B cell (primary cell): Measurements from ENCODE around the gene PGLYRP2. TPM values are rescaled to one million over a fixed set of nuclear protein-coding genes. Genes with fewer than 3 reads are reported as not detected.
A peak's percentile ranks its signal among the peaks of the same experiment; 100 is the strongest.

Experiments used
- ATAC-seq: fragments of 200-7000 bp; cut with Tn5 transposase; one replicate; pipeline ENCODE4 v1.10.0; 2021; ENCODE audit warnings: low read depth, mild to moderate bottlenecking, moderate number of reproducible peaks, moderate library complexity
- CTCF ChIA-PET: fragments of 350-600 bp; sonication (Branson Sonifier 250); formaldehyde crosslinking; loops from one replicate; lab custom pipeline; 2021; ENCODE audit warnings: antibody characterized with exemption, inconsistent platforms; lab: Charles Lee
- POLR2A ChIA-PET: fragments of 350-600 bp; sonication (Branson Sonifier 250); formaldehyde crosslinking; loops from one replicate; lab custom pipeline; 2021; ENCODE audit warnings: antibody characterized with exemption; lab: Charles Lee
- DNase-seq: peaks from one replicate; pipeline ENCODE4 v3.0.0; 2013
- H2AFZ ChIP-seq: 2 replicates; pipeline ENCODE4 v1.6.1; 2012; ENCODE audit warnings: mild to moderate bottlenecking, low read depth, low read length; ENCODE audit not compliant: insufficient read depth, poor library complexity, severe bottlenecking
- H3K27ac ChIP-seq, 2 donors: 1 replicate in 1 of 2; 2 replicates in 1 of 2; pipeline ENCODE4 v1.5.1; 2012 to 2013; ENCODE audit warnings: low read length in 2 of 2, mild to moderate bottlenecking in 2 of 2, moderate library complexity in 1 of 2
- H3K27me3 ChIP-seq, 4 experiments: fragments of 200-600 bp in 1 of 4; sonication (generic) in 1 of 4; replicated peaks in 1 of 4; 1 replicate in 2 of 4; 2 replicates in 2 of 4; pipeline versions ENCODE4 v1.6.1 to v1.7.0; 2013 to 2016; ENCODE audit warnings: low read length in 3 of 4, mild to moderate bottlenecking in 2 of 4, mixed read lengths in 1 of 4, moderate library complexity in 1 of 4; ENCODE audit not compliant: insufficient read depth in 4 of 4, control insufficient read depth in 3 of 4; ENCODE audit errors: control extremely low read depth in 1 of 4
- H3K36me3 ChIP-seq, 2 experiments: replicated peaks in 1 of 2; 1 replicate in 1 of 2; 2 replicates in 1 of 2; pipeline versions ENCODE4 v1.6.1 to v1.7.1; 2013; ENCODE audit warnings: low read length in 1 of 2; ENCODE audit not compliant: insufficient read depth in 2 of 2, control insufficient read depth in 1 of 2; ENCODE audit errors: control extremely low read depth in 1 of 2, extremely low read depth in 1 of 2
- H3K4me1 ChIP-seq, 2 donors: fragments of 200-600 bp in 1 of 2; sonication (generic) in 1 of 2; 1 replicate in 1 of 2; 2 replicates in 1 of 2; pipeline versions ENCODE4 v1.5.1 to v1.6.1; 2013 to 2017; ENCODE audit warnings: low read length in 2 of 2; ENCODE audit not compliant: control insufficient read depth in 2 of 2, insufficient read depth in 2 of 2
- H3K4me2 ChIP-seq: replicated peaks from 2 replicates; pipeline ENCODE3; 2012; ENCODE audit warnings: mild to moderate bottlenecking, low read depth, low read length; ENCODE audit not compliant: poor library complexity, severe bottlenecking
- H3K4me3 ChIP-seq, 5 experiments: fragments of 200-600 bp in 1 of 5; sonication (generic) in 1 of 5; 1 replicate in 3 of 5; 2 replicates in 2 of 5; pipeline versions ENCODE4 v1.5.1 to v1.7.0; 2011 to 2016; ENCODE audit warnings: low read length in 4 of 5, mild to moderate bottlenecking in 4 of 5, low read depth in 2 of 5, control low read depth in 1 of 5, moderate library complexity in 1 of 5; ENCODE audit not compliant: insufficient read depth in 1 of 5; ENCODE audit errors: control extremely low read depth in 1 of 5, extremely low read depth in 1 of 5
- H3K79me2 ChIP-seq: fragments of 200-600 bp; sonication (generic); one replicate; pipeline ENCODE4 v1.6.0; 2016; ENCODE audit warnings: low read length; ENCODE audit not compliant: control insufficient read depth, insufficient read depth
- H3K9ac ChIP-seq: fragments of 200-600 bp; sonication (generic); 2 replicates; pipeline ENCODE4 v1.6.1; 2017; ENCODE audit warnings: mild to moderate bottlenecking, low read length, moderate library complexity
- H3K9me3 ChIP-seq, 3 donors: one replicate each; pipeline versions ENCODE4 v1.6.1 to v1.7.1; 2013; ENCODE audit warnings: low read length in 2 of 3; ENCODE audit not compliant: control insufficient read depth in 2 of 3, insufficient read depth in 1 of 3; ENCODE audit errors: control extremely low read depth in 1 of 3
- H4K20me1 ChIP-seq: 2 replicates; pipeline ENCODE4 v1.6.0; 2012; ENCODE audit warnings: mild to moderate bottlenecking, low read length; ENCODE audit not compliant: insufficient read depth, control insufficient read depth, poor library complexity, severe bottlenecking
- H3K27ac Mint-ChIP-seq: one replicate; pipeline ENCODE4 v1.8.0; 2021; ENCODE audit warnings: mixed read lengths
- H3K27me3 Mint-ChIP-seq: one replicate; pipeline ENCODE4 v1.8.0; 2021; ENCODE audit warnings: mixed read lengths
- H3K4me1 Mint-ChIP-seq: one replicate; pipeline ENCODE4 v1.8.0; 2021; ENCODE audit warnings: mixed read lengths
- H3K4me3 Mint-ChIP-seq: one replicate; pipeline ENCODE4 v1.8.0; 2021; ENCODE audit warnings: mixed read lengths
- H3K9me3 Mint-ChIP-seq: one replicate; pipeline ENCODE4 v1.8.0; 2022; ENCODE audit warnings: mixed read lengths; ENCODE audit not compliant: insufficient read depth
- EZH2 ChIP-seq: IDR thresholded peaks from 2 replicates; pipeline ENCODE4 v1.6.1; 2012; ENCODE audit warnings: borderline replicate concordance, low read depth, mild to moderate bottlenecking, moderate library complexity, low read length; ENCODE audit not compliant: insufficient read depth, poor library complexity, severe bottlenecking
- WGBS: methylation state at CpG from one replicate; pipeline ENCODE4 v1.1.5; 2013; ENCODE audit warnings: missing lambda C conversion rate; ENCODE audit not compliant: insufficient coverage; 5-methylcytosine and 5-hydroxymethylcytosine counted together
- intact Hi-C: fragments of 100-400 bp; cut with micrococcal nuclease; formaldehyde crosslinking; loops from one replicate; pipeline ENCODE4 v1.10.0; 2022
- polyA plus RNA-seq: library from polyadenylated mRNA; depleted of rRNA; stranded (reverse); fragments of >200 nt; gene quantifications from 2 replicates; pipeline ENCODE4 v1.2.3, GENCODE V29; 2012
- total RNA-seq, 2 donors: library from RNA; stranded (reverse); fragments of 120-200 nt in 1 of 2; gene quantifications; 1 replicate in 1 of 2; 2 replicates in 1 of 2; pipeline versions ENCODE4 v1.2.3 to v1.2.4, GENCODE V29; 2013 to 2022
- TF ChIP-seq, protein P1 (sequence below): fragments of 200-600 bp; IDR thresholded peaks from one replicate; pipeline ENCODE4 v1.8.0; 2022; ENCODE audit warnings: antibody characterized with exemption, mild to moderate bottlenecking

The PGLYRP2 gene
- total and polyA plus RNA-seq, 2 donors (not counting 1 experiment from before 2014, with no cell fraction given) = not detected

GRCh38 chr19:15448778-15449619 is 30.3 kb downstream of the PGLYRP2 start:
- peaks cover 0 to 18% of the 10 kb centered on the region in 2 experiments for H3K36me3 ChIP-seq
- POLR2A ChIA-PET = no interaction called here
- peak overlapping the region; percentile 71 for H3K9ac ChIP-seq
- H3K27ac ChIP-seq = peak overlapping the region in 1 of 2 donors; percentile 15
- Mint-ChIP-seq H3K27ac (peak overlapping the region; percentile 87), H3K4me1 (peaks cover 12% of the 10 kb centered on the region), H3K4me3 (peak overlapping the region; percentile 84), H3K9me3 (no peaks in the 10 kb centered on the region), H3K27me3 (no peaks in the 10 kb centered on the region)
- H4K20me1 ChIP-seq = no peaks in the 10 kb centered on the region
- H2AFZ ChIP-seq = peak overlapping the region; percentile 77
- peaks cover 8 to 17% of the 10 kb centered on the region in 2 donors for H3K4me1 ChIP-seq
- ATAC-seq (peak; percentile 25), DNase-seq (peak; percentile 49)
- CTCF ChIA-PET = interaction anchor here (1.3 kb wide), 1 partner anchor 18 kb away, joined by 3 read pairs; no protein-coding TSS in a partner anchor
- 5% methylated on average over 31 of the region's 43 CpGs for WGBS
- intact Hi-C loops = no loop called here
- no peaks in the 10 kb centered on the region for H3K27me3 ChIP-seq
- TF ChIP-seq, protein P1, sequence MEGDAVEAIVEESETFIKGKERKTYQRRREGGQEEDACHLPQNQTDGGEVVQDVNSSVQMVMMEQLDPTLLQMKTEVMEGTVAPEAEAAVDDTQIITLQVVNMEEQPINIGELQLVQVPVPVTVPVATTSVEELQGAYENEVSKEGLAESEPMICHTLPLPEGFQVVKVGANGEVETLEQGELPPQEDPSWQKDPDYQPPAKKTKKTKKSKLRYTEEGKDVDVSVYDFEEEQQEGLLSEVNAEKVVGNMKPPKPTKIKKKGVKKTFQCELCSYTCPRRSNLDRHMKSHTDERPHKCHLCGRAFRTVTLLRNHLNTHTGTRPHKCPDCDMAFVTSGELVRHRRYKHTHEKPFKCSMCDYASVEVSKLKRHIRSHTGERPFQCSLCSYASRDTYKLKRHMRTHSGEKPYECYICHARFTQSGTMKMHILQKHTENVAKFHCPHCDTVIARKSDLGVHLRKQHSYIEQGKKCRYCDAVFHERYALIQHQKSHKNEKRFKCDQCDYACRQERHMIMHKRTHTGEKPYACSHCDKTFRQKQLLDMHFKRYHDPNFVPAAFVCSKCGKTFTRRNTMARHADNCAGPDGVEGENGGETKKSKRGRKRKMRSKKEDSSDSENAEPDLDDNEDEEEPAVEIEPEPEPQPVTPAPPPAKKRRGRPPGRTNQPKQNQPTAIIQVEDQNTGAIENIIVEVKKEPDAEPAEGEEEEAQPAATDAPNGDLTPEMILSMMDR = no peak
- TF ChIP-seq EZH2 = no peak
- H3K4me2 ChIP-seq = peak overlapping the region; percentile 100
- peaks cover 3% of the 10 kb centered on the region for H3K79me2 ChIP-seq
- peak overlapping the region in 4 of 5 experiments; percentile 51 to 69 (median 58) for H3K4me3 ChIP-seq
- H3K9me3 ChIP-seq = peaks cover 0 to 4% (median 0%) of the 10 kb centered on the region in 3 donors
